H1 (cell line): ENCODE data around the gene ESYT2. TPM values are rescaled to one million over a fixed set of nuclear protein-coding genes. Genes with fewer than 3 reads are reported as not detected.

ENCODE experiments used
- CTCF ChIA-PET: fragments of 300-600 bp; sonication (Branson Sonifier 250); formaldehyde crosslinking; loops from one replicate; lab custom pipeline; 2021; ENCODE audit not compliant: partially characterized antibody; lab: Charles Lee
- POLR2A ChIA-PET: fragments of 300-600 bp; sonication (Branson Sonifier 250); formaldehyde crosslinking; loops from one replicate; lab custom pipeline; 2021; ENCODE audit warnings: inconsistent platforms; ENCODE audit not compliant: partially characterized antibody; lab: Charles Lee
- DNase-seq, 2 experiments: peaks; one replicate each; pipeline versions ENCODE4 v3.0.0 to v3.0.0-alpha.2; 2010 to 2022; ENCODE audit warnings: low spot score in 2 of 2, low read depth in 1 of 2, mixed read lengths in 1 of 2
- FAIRE-seq: peaks from 2 replicates; lab custom pipeline; 2011; peaks lifted over from hg19 to GRCh38; lab: Jason Lieb, UNC
- H2AFZ ChIP-seq: 2 replicates; pipeline ENCODE4 v1.8.1; 2012; ENCODE audit warnings: low read length, inconsistent platforms
- H2AK5ac ChIP-seq: 2 replicates; pipeline ENCODE4 v1.6.1; 2013; ENCODE audit warnings: low read depth, low read length
- H2BK120ac ChIP-seq: replicated peaks from 2 replicates; pipeline ENCODE3; 2013; ENCODE audit warnings: low read depth, low read length, inconsistent platforms
- H2BK12ac ChIP-seq: 2 replicates; pipeline ENCODE4 v1.6.1; 2013; ENCODE audit warnings: low read depth, low read length
- H2BK15ac ChIP-seq: 2 replicates; pipeline ENCODE4 v1.6.1; 2013; ENCODE audit warnings: low read length
- H2BK20ac ChIP-seq: 2 replicates; pipeline ENCODE4 v1.6.1; 2013; ENCODE audit warnings: low read length
- H2BK5ac ChIP-seq: 2 replicates; pipeline ENCODE4 v1.6.1; 2013; ENCODE audit warnings: low read depth, low read length
- H3K14ac ChIP-seq: 2 replicates; pipeline ENCODE4 v1.6.1; 2013; ENCODE audit warnings: inconsistent platforms; ENCODE audit not compliant: insufficient read length
- H3K18ac ChIP-seq: 2 replicates; pipeline ENCODE4 v1.6.1; 2013; ENCODE audit warnings: low read length; ENCODE audit errors: extremely low read depth
- H3K23ac ChIP-seq: 2 replicates; pipeline ENCODE4 v1.6.1; 2013; ENCODE audit warnings: inconsistent platforms; ENCODE audit not compliant: insufficient read length
- H3K23me2 ChIP-seq: 2 replicates; pipeline ENCODE4 v1.6.1; 2013; ENCODE audit warnings: low read depth, low read length
- H3K27ac ChIP-seq: 2 replicates; pipeline ENCODE4 v1.6.1; 2011; ENCODE audit warnings: low read depth, low read length, inconsistent platforms
- H3K27me3 ChIP-seq, 4 experiments: replicated peaks in 1 of 4; 1 replicate in 1 of 4; 2 replicates in 3 of 4; pipeline versions ENCODE4 v1.6.1 to v1.8.1; 2011 to 2013; ENCODE audit warnings: low read length in 3 of 4, mild to moderate bottlenecking in 3 of 4, inconsistent platforms in 2 of 4, mixed read lengths in 2 of 4, moderate library complexity in 1 of 4; ENCODE audit not compliant: control insufficient read depth in 3 of 4, insufficient read depth in 3 of 4; ENCODE audit errors: extremely low read depth in 1 of 4
- H3K36me3 ChIP-seq, 4 experiments: 2 replicates each; pipeline versions ENCODE4 v1.6.1 to v1.8.1; 2011 to 2013; ENCODE audit warnings: mild to moderate bottlenecking in 4 of 4, low read length in 3 of 4, moderate library complexity in 2 of 4, control low read depth in 1 of 4, inconsistent platforms in 1 of 4; ENCODE audit not compliant: insufficient read depth in 4 of 4, control insufficient read depth in 2 of 4
- H3K4ac ChIP-seq: replicated peaks from 2 replicates; pipeline ENCODE3; 2013; ENCODE audit warnings: low read length, low read depth, mixed read lengths, inconsistent platforms; ENCODE audit not compliant: insufficient read length
- H3K4me1 ChIP-seq, 4 experiments: replicated peaks in 1 of 4; 1 replicate in 1 of 4; 2 replicates in 3 of 4; pipeline versions ENCODE4 v1.6.1 to v1.8.1; 2011 to 2013; ENCODE audit warnings: low read length in 3 of 4, inconsistent platforms in 2 of 4, mixed read lengths in 1 of 4; ENCODE audit not compliant: insufficient read depth in 4 of 4, control insufficient read depth in 3 of 4
- H3K4me2 ChIP-seq, 2 experiments: 2 replicates each; pipeline versions ENCODE4 v1.6.1 to v1.8.1; 2011 to 2013; ENCODE audit warnings: low read depth in 2 of 2, low read length in 2 of 2, control low read depth in 1 of 2, inconsistent platforms in 1 of 2, mild to moderate bottlenecking in 1 of 2; ENCODE audit not compliant: insufficient read depth in 1 of 2
- H3K4me3 ChIP-seq, 4 experiments: fragments of 200-600, 300-600 bp in 1 of 4; sonication (generic), shearing (Covaris generic), sonication (Bioruptor Twin) in 1 of 4; 2 replicates each; pipeline versions ENCODE4 v1.5.1 to v1.8.1; 2011 to 2016; ENCODE audit warnings: low read length in 4 of 4, low read depth in 3 of 4, control low read depth in 2 of 4, inconsistent platforms in 2 of 4, mild to moderate bottlenecking in 2 of 4, mixed read lengths in 1 of 4, moderate library complexity in 1 of 4; ENCODE audit not compliant: insufficient read depth in 2 of 4; ENCODE audit errors: extremely low read depth in 1 of 4
- H3K56ac ChIP-seq: replicated peaks from 2 replicates; pipeline ENCODE3; 2013; ENCODE audit warnings: low read depth, mild to moderate bottlenecking, mixed read lengths, low read length, inconsistent platforms; ENCODE audit not compliant: insufficient read length
- H3K79me1 ChIP-seq: 2 replicates; pipeline ENCODE4 v1.6.1; 2013; ENCODE audit warnings: low read depth, low read length, control low read depth
- H3K79me2 ChIP-seq, 2 experiments: 2 replicates each; pipeline versions ENCODE4 v1.6.1 to v1.8.1; 2012 to 2013; ENCODE audit warnings: low read length in 2 of 2, mild to moderate bottlenecking in 2 of 2, inconsistent platforms in 1 of 2; ENCODE audit not compliant: insufficient read depth in 2 of 2, control insufficient read depth in 1 of 2
- H3K9ac ChIP-seq, 4 experiments: replicated peaks in 1 of 4; 1 replicate in 1 of 4; 2 replicates in 3 of 4; pipeline versions ENCODE4 v1.6.1 to v1.8.1; 2011 to 2013; ENCODE audit warnings: low read depth in 3 of 4, low read length in 3 of 4, control low read depth in 2 of 4, mild to moderate bottlenecking in 2 of 4, moderate library complexity in 2 of 4, inconsistent platforms in 1 of 4; ENCODE audit errors: extremely low read depth in 1 of 4
- H3K9me3 ChIP-seq, 2 experiments: 2 replicates each; pipeline versions ENCODE4 v1.6.1 to v1.8.1; 2012 to 2013; ENCODE audit warnings: mild to moderate bottlenecking in 2 of 2, moderate library complexity in 2 of 2, control low read depth in 1 of 2, inconsistent platforms in 1 of 2, low read depth in 1 of 2, low read length in 1 of 2, mixed read lengths in 1 of 2; ENCODE audit not compliant: insufficient read depth in 2 of 2
- H4K20me1 ChIP-seq, 2 experiments: replicated peaks in 1 of 2; 2 replicates each; pipeline versions ENCODE3 to v1.8.1; 2011 to 2013; ENCODE audit warnings: inconsistent platforms in 2 of 2, low read length in 2 of 2, mild to moderate bottlenecking in 1 of 2; ENCODE audit not compliant: insufficient read depth in 2 of 2, control insufficient read depth in 1 of 2
- H4K5ac ChIP-seq: 2 replicates; pipeline ENCODE4 v1.6.1; 2013; ENCODE audit warnings: low read length, low read depth, mixed read lengths, inconsistent platforms; ENCODE audit not compliant: insufficient read length
- H4K8ac ChIP-seq: 2 replicates; pipeline ENCODE4 v1.8.0; 2013; ENCODE audit warnings: mild to moderate bottlenecking, moderate library complexity, low read length, inconsistent platforms; ENCODE audit not compliant: insufficient read depth; ENCODE audit errors: extremely low read depth
- H4K91ac ChIP-seq: replicated peaks from 2 replicates; pipeline ENCODE3; 2013; ENCODE audit warnings: low read length, mixed read lengths, inconsistent platforms; ENCODE audit not compliant: insufficient read length
- ASH2L ChIP-seq: fragments of 200-600, 300-600 bp; sonication (generic); IDR thresholded peaks from one replicate; pipeline ENCODE4 v1.7.1; 2017; ENCODE audit warnings: low read length
- POLR2A ChIP-seq, 2 experiments: IDR thresholded peaks; 1 replicate in 1 of 2; 2 replicates in 1 of 2; pipeline ENCODE4 v1.6.1; 2011; ENCODE audit warnings: low read depth in 2 of 2, low read length in 2 of 2, mild to moderate bottlenecking in 2 of 2; ENCODE audit errors: control extremely low read depth in 1 of 2
- TAF1 ChIP-seq: IDR thresholded peaks from 2 replicates; pipeline ENCODE4 v1.6.1; 2011; ENCODE audit warnings: mild to moderate bottlenecking, low read depth, low read length
- TAF7 ChIP-seq: optimal IDR thresholded peaks from 2 replicates; pipeline ENCODE3; 2011; ENCODE audit warnings: low read depth, mild to moderate bottlenecking, inconsistent platforms, low read length, moderate library complexity, borderline replicate concordance
- WGBS, 2 experiments: shearing (Covaris generic) in 1 of 2; methylation state at CpG; one replicate each; pipeline versions ENCODE4 v1.1.6 to v1.1.7; 2013 to 2015; ENCODE audit warnings: low lambda C conversion rate in 2 of 2, mixed read lengths in 2 of 2, inconsistent platforms in 1 of 2, low coverage in 1 of 2, missing lambda C conversion rate in 1 of 2; ENCODE audit not compliant: insufficient replicate concordance in 2 of 2, insufficient coverage in 1 of 2, insufficient read length in 1 of 2; ENCODE audit errors: extremely low coverage in 1 of 2, missing lambda C conversion rate in 1 of 2; 5-methylcytosine and 5-hydroxymethylcytosine counted together
- polyA plus RNA-seq, 7 experiments: library from polyadenylated mRNA; depleted of rRNA in 3 of 7; stranded (reverse) in 5 of 7; unstranded in 2 of 7; fragments of >200 nt in 5 of 7; fragments of 200-250 nt in 2 of 7; gene quantifications; 1 replicate in 5 of 7; 2 replicates in 1 of 7; 4 replicates in 1 of 7; pipeline versions ENCODE4 v1.2.1 to v1.2.3, GENCODE V29; 2011 to 2013; ENCODE audit warnings: missing spikeins in 2 of 7, mixed read lengths in 2 of 7
- total RNA-seq: library from RNA; stranded (reverse); fragmentation: NEBNext Ultra II Directional; extraction: Animal tissue kit (Norgen Biotek cat#: 25700); gene quantifications from 2 replicates; pipeline ENCODE4 v1.2.1, GENCODE V29; 2021

ESYT2 gene
- total and polyA plus RNA-seq, 2 of the 8 experiments (the other 6 are each of a cell fraction or from before 2014, with no cell fraction given) = 27.0 to 37.5 TPM

DNA sequence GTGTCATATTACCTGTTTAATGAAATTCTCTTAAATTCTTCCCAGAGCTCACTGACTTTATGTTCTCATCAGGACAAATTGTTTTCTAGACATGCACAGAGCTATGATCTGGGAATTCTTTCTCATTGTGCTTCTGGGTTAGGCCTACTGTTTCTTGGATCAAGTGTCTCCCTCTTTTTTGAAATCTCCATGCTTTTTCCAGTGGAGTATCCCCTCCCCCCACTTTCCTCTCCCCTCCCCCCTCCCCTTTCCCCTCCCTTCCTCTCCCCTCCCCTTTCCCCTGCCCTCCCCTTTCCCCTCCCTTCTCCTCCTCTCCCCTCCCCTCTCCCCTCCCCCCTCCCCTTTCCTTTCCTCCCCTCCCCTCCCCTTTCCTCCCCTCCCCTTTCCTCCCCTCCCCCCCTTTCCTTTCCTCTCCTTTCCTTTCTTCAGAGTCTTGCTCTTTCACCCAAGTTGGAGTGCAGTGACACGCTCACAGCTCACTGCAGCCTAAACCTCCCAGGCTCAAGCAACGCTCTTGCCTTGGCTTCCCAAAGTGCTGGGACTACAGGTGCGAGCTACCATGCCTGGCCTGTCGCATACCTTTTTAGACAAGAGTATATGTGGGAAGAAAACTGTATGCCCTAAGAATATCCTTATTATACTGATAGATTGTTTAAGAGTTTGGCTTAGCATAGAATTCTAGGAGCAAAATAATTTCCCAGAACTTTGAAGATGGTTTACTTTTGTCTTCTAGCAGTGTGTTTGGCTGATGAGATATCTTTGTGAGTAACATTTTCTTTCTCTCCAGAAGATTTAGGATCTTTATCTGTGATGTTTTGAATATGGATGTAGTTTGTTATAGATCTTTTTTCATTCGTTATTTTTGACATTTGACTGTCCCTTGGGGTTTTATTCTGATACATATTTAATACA lies 29.5 kb upstream of the ESYT2 start:
- H2BK15ac ChIP-seq = no peak overlapping the region
- TF ChIP-seq TAF1 (0 out of 2 replicates have a peak, but pooled peaks have one; percentile 36), POLR2A (IDR thresholded peaks at IDR 0.05; ENCODE audit: control extremely low read depth in 1 of 2, low read depth in 2 of 2, low read length in 2 of 2) (peak in 1 of 2 experiments; percentile 28; a peak in 1 of 3 replicates), TAF7 (no peak), ASH2L (peak; percentile 60)
- H4K5ac ChIP-seq = peak overlapping the region; percentile 96
- no peaks in the 10 kb centered on the region for H3K79me1 ChIP-seq
- peaks cover 0 to 17% of the 10 kb centered on the region in 2 experiments; a peak in 2 of 4 replicates for H3K79me2 ChIP-seq
- no peak overlapping the region; the same call in 1 of the 2 replicates for H3K18ac ChIP-seq
- H2BK5ac ChIP-seq = no peak overlapping the region
- ChIA-PET POLR2A (interaction anchor here (0.7 to 1.9 kb wide), 4 partner anchors 16 to 44 kb away, joined by 3 to 7 read pairs (median 5); partner anchors contain the start of gene ESYT2), CTCF (interaction anchor here (0.6 to 2.4 kb wide), 8 partner anchors 10 to 212 kb away, joined by 3 to 10 read pairs (median 3); no protein-coding TSS in a partner anchor)
- no peak overlapping the region for H4K8ac ChIP-seq
- H3K27me3 ChIP-seq = no peaks in the 10 kb centered on the region
- H4K20me1 ChIP-seq = no peaks in the 10 kb centered on the region
- H3K56ac ChIP-seq = no peak overlapping the region
- peaks cover 2% of the 10 kb centered on the region; the same call in 1 of the 2 replicates for H3K23me2 ChIP-seq
- no peak overlapping the region for H3K23ac ChIP-seq
- no peak overlapping the region for H3K9ac ChIP-seq
- H2BK20ac ChIP-seq = 0 out of 2 replicates have a peak overlapping the region, but pooled peaks have one; percentile 6
- no peak overlapping the region for H2BK120ac ChIP-seq
- no peaks in the 10 kb centered on the region for H3K9me3 ChIP-seq
- WGBS, 2 experiments = 21% methylated on average over 5 of the region's 5 CpGs; no CpG with 5 or more reads in 1 of the 2 experiments
- no peak overlapping the region for H3K14ac ChIP-seq
- H3K4ac ChIP-seq = no peak overlapping the region
- H3K4me2 ChIP-seq = peak overlapping the region; percentile 62 to 75
- DNase-seq (peak in 1 of 2 experiments; percentile 54), FAIRE-seq (no peak)
- H3K27ac ChIP-seq = no peak overlapping the region
- peak overlapping the region in 2 of 4 experiments; percentile 0 to 49; a peak in 4 of 8 replicates for H3K4me3 ChIP-seq
- H4K91ac ChIP-seq = no peak overlapping the region
- H2BK12ac ChIP-seq = peak overlapping the region; percentile 13; the same call in 1 of the 2 replicates
- H2AK5ac ChIP-seq = no peak overlapping the region
- no peaks in the 10 kb centered on the region for H3K36me3 ChIP-seq
- H3K4me1 ChIP-seq = peaks cover 9 to 23% (median 14%) of the 10 kb centered on the region in 4 experiments; a peak in 6 of 7 replicates
- H2AFZ ChIP-seq = no peak overlapping the region
